Naive B cell (primary cell): ENCODE measurements around the gene CCDC177. TPM values are rescaled to one million over a fixed set of nuclear protein-coding genes. Genes with fewer than 3 reads are reported as not detected.

Experiments
- ATAC-seq, 2 donors: fragments of 150-1000 bp; cut with Tn5 transposase; 2 replicates each; pipeline ENCODE4 v1.10.0; 2021; ENCODE audit warnings: low read depth in 2 of 2, mild to moderate bottlenecking in 2 of 2, moderate library complexity in 2 of 2
- DNase-seq: peaks from one replicate; pipeline ENCODE4 v3.0.0; 2022
- H3K27ac Mint-ChIP-seq, 6 donors: one replicate each; pipeline ENCODE4 v1.8.0; 2020 to 2022; ENCODE audit warnings: mild to moderate bottlenecking in 6 of 6, mixed read lengths in 6 of 6, moderate library complexity in 5 of 6, inconsistent platforms in 2 of 6
- H3K27me3 Mint-ChIP-seq, 3 donors: one replicate each; pipeline ENCODE4 v1.8.0; 2021 to 2022; ENCODE audit warnings: mixed read lengths in 3 of 3, mild to moderate bottlenecking in 1 of 3
- H3K36me3 Mint-ChIP-seq, 2 donors: one replicate each; pipeline ENCODE4 v1.8.0; 2020 to 2022; ENCODE audit warnings: mixed read lengths in 2 of 2, inconsistent platforms in 1 of 2, mild to moderate bottlenecking in 1 of 2
- H3K4me1 Mint-ChIP-seq, 3 donors: one replicate each; pipeline ENCODE4 v1.8.0; 2020 to 2022; ENCODE audit warnings: mixed read lengths in 3 of 3, inconsistent platforms in 1 of 3, mild to moderate bottlenecking in 1 of 3, moderate library complexity in 1 of 3
- H3K4me3 Mint-ChIP-seq, 8 donors: one replicate each; pipeline ENCODE4 v1.8.0; 2020 to 2022; ENCODE audit warnings: mild to moderate bottlenecking in 8 of 8, mixed read lengths in 8 of 8, moderate library complexity in 8 of 8, inconsistent platforms in 2 of 8
- H3K9me3 Mint-ChIP-seq, 7 donors: one replicate each; pipeline ENCODE4 v1.8.0; 2020 to 2022; ENCODE audit warnings: mixed read lengths in 7 of 7, mild to moderate bottlenecking in 5 of 7, inconsistent platforms in 2 of 7, moderate library complexity in 1 of 7
- polyA plus RNA-seq, 6 donors: library from polyadenylated mRNA; unstranded; fragments of 300-500 nt; fragmentation: Illumina TruSeq; gene quantifications; one replicate each; pipeline ENCODE4 v1.2.3, GENCODE V29; 2021; ENCODE audit warnings: low read depth in 6 of 6

CCDC177 gene
- polyA plus RNA-seq, 6 donors from 2014 or later: not detected

DNA sequence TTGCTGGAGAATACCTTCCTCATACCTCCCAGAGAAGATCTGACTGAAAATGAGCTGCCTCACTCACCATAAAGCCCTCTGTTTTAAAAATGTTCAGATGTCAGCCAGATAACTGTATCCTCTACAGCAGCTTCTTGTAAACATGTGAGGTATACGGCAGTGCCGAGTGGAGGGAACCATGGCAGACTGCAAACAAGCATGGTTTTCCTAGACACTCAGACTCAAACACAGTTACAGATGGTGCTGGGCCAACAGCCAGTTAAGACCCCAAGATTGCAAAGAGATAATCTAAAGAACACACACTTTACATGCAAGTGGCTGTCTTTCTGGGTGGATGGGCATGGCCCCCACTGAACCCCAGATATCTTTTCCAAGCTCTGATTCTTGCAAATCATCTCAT lies 16.6 kb upstream of the CCDC177 start:
- no peaks in the 10 kb centered on the region for H3K36me3 Mint-ChIP-seq
- H3K4me1 Mint-ChIP-seq: peaks cover 0 to 7% (median 0%) of the 10 kb centered on the region in 3 donors
- H3K4me3 Mint-ChIP-seq: peak overlapping the region in 1 of 8 donors; percentile 2
- H3K27me3 Mint-ChIP-seq: peaks cover 4 to 12% (median 8%) of the 10 kb centered on the region in 3 donors
- ATAC-seq: no peak
- DNase-seq: no peak
- H3K9me3 Mint-ChIP-seq: no peaks in the 10 kb centered on the region
- peak overlapping the region in 1 of 6 donors; percentile 50 for H3K27ac Mint-ChIP-seq

GRCh38 chr14:69587389-69587788 lies 12.7 kb upstream of the CCDC177 start:
- Mint-ChIP-seq H3K27ac (peak overlapping the region in 2 of 6 donors; percentile 20 to 62), H3K36me3 (no peaks in the 10 kb centered on the region), H3K9me3 (no peaks in the 10 kb centered on the region), H3K4me3 (no peak overlapping the region), H3K27me3 (peaks cover 8 to 12% (median 9%) of the 10 kb centered on the region in 3 donors), H3K4me1 (peaks cover 5 to 12% (median 8%) of the 10 kb centered on the region in 3 donors)
- DNase-seq (no peak), ATAC-seq (no peak)

GRCh38 chr14:69586404-69586803 lies 11.7 kb upstream of the CCDC177 start:
- Mint-ChIP-seq H3K4me3 (no peak overlapping the region), H3K27me3 (peaks cover 0 to 12% (median 9%) of the 10 kb centered on the region in 3 donors), H3K4me1 (peaks cover 8 to 12% (median 9%) of the 10 kb centered on the region in 3 donors), H3K27ac (no peak overlapping the region), H3K36me3 (no peaks in the 10 kb centered on the region), H3K9me3 (no peaks in the 10 kb centered on the region)
- DNase-seq: no peak
- ATAC-seq: no peak

DNA sequence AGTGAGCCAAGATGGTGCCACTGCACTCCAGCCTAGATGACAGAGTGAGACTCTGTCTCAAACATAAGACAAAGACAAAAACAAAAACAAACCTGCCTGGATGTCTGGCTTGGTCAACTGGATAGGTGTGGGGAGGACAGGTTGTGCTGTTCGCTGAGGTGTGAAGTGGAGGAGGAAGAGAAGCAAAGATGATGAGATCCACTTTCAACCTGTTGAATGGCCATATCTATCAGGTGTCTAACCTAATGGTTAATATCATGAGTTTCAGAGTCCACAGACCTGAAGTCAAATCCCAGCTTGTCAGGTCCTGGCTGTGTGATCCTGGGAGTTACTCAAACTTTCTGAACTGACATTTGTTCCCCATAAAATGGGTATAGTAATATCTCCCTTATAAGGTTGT lies 9.7 kb upstream of the CCDC177 start:
- no peak overlapping the region for H3K4me3 Mint-ChIP-seq
- DNase-seq (no peak), ATAC-seq (no peak)
- peaks cover 0 to 12% (median 9%) of the 10 kb centered on the region in 3 donors for H3K27me3 Mint-ChIP-seq
- no peak overlapping the region for H3K27ac Mint-ChIP-seq
- H3K4me1 Mint-ChIP-seq: peaks cover 15 to 21% (median 19%) of the 10 kb centered on the region in 3 donors
- H3K9me3 Mint-ChIP-seq: no peaks in the 10 kb centered on the region
- H3K36me3 Mint-ChIP-seq: no peaks in the 10 kb centered on the region

- Mint-ChIP-seq H3K4me1 (peaks cover 15 to 21% (median 19%) of the 10 kb centered on the region in 3 donors), H3K36me3 (no peaks in the 10 kb centered on the region), H3K9me3 (no peaks in the 10 kb centered on the region), H3K27ac (no peak overlapping the region), H3K4me3 (peak overlapping the region in 1 of 8 donors; percentile 52), H3K27me3 (peaks cover 0 to 12% (median 10%) of the 10 kb centered on the region in 3 donors)
- no peak for ATAC-seq
- no peak for DNase-seq
Observed at GRCh38 chr14:69582829-69583228, 8.2 kb upstream of the CCDC177 start.

DNA sequence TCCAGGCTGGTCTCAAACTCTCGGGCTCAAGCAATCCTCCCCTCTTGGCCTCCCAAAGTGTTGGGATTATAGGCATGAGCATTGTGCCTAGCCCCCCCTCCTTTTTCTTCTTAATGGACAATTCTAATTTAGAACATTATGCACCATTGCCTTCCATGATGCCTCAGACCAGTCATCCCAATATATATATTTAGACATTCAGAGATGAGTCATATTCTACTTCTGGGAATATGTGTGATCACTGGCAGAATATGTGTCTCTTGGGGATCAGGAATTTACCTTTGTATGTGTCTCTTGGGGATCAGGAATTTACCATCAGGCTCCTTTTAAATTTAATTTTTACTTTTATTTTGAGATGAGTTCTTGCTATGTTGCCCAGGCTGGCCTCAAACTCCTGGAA lies 7.5 kb upstream of the CCDC177 start:
- peaks cover 15 to 21% (median 19%) of the 10 kb centered on the region in 3 donors for H3K4me1 Mint-ChIP-seq
- DNase-seq: no peak

GRCh38 chr14:69581316-69581935 lies 6.8 kb upstream of the CCDC177 start:
- no peak for ATAC-seq
- H3K36me3 Mint-ChIP-seq: no peaks in the 10 kb centered on the region
- peaks cover 5 to 14% (median 10%) of the 10 kb centered on the region in 3 donors for H3K27me3 Mint-ChIP-seq
- no peak overlapping the region for H3K4me3 Mint-ChIP-seq
- H3K27ac Mint-ChIP-seq: peak overlapping the region in 2 of 6 donors; percentile 34 to 79
- peaks cover 15 to 21% (median 19%) of the 10 kb centered on the region in 3 donors for H3K4me1 Mint-ChIP-seq
- DNase-seq: no peak
- no peaks in the 10 kb centered on the region for H3K9me3 Mint-ChIP-seq

More for the DNA sequence above, 7.5 kb upstream of the CCDC177 start:
- Mint-ChIP-seq H3K36me3 (no peaks in the 10 kb centered on the region), H3K27ac (peak overlapping the region in 1 of 6 donors; percentile 39), H3K9me3 (no peaks in the 10 kb centered on the region), H3K27me3 (peaks cover 0 to 10% (median 9%) of the 10 kb centered on the region in 3 donors), H3K4me3 (no peak overlapping the region)
- no peak for ATAC-seq

GRCh38 chr14:69580009-69580577 lies 5.4 kb upstream of the CCDC177 start:
- Mint-ChIP-seq H3K4me1 (peaks cover 15 to 19% (median 18%) of the 10 kb centered on the region in 3 donors), H3K36me3 (no peaks in the 10 kb centered on the region), H3K27ac (no peak overlapping the region), H3K9me3 (no peaks in the 10 kb centered on the region), H3K27me3 (peaks cover 18 to 22% (median 21%) of the 10 kb centered on the region in 3 donors), H3K4me3 (no peak overlapping the region)
- ATAC-seq: no peak
- no peak for DNase-seq

GRCh38 chr14:69579476-69579875 lies 4.8 kb upstream of the CCDC177 start:
- no peak for ATAC-seq
- H3K36me3 Mint-ChIP-seq: no peaks in the 10 kb centered on the region
- no peaks in the 10 kb centered on the region for H3K9me3 Mint-ChIP-seq
- no peak overlapping the region for H3K27ac Mint-ChIP-seq
- H3K27me3 Mint-ChIP-seq: peaks cover 21 to 27% (median 23%) of the 10 kb centered on the region in 3 donors
- no peak for DNase-seq
- peaks cover 16 to 19% (median 18%) of the 10 kb centered on the region in 3 donors for H3K4me1 Mint-ChIP-seq
- no peak overlapping the region for H3K4me3 Mint-ChIP-seq

GRCh38 chr14:69574954-69575295 lies 254 bp upstream of the CCDC177 start:
- DNase-seq: no peak
- Mint-ChIP-seq H3K9me3 (no peaks in the 10 kb centered on the region), H3K4me3 (peak overlapping the region; percentile 63 to 94 (median 90)), H3K27me3 (peaks cover 35 to 64% (median 45%) of the 10 kb centered on the region in 3 donors), H3K4me1 (peaks cover 9 to 15% (median 12%) of the 10 kb centered on the region in 3 donors), H3K36me3 (no peaks in the 10 kb centered on the region), H3K27ac (peak overlapping the region in 1 of 6 donors; percentile 91)
- ATAC-seq: peak in 1 of 2 donors; percentile 6

DNA sequence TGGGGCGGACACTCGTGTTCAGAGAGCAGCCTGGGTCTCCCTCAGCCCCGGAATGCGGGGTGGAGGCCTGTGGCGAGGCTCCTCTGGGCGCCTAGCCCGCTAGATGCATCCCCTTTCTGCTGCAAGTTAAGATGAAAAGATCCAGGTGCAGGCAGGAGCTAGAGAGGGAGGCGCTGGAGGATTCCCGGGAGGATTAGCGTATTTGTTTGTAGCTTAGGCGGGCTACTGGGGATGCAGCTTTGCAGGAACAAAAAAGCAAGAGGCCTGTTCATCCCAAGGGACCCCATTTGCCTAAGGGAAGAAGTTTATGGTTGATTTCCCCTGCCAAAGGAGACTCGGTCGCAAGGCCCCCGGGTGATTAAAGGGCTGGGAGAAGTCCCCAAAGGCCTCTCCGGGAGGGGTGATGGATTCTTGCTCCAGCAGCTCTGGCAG lies 824 bp downstream of the CCDC177 start:
- H3K27ac Mint-ChIP-seq: no peak overlapping the region
- H3K36me3 Mint-ChIP-seq: no peaks in the 10 kb centered on the region
- peaks cover 46 to 75% (median 56%) of the 10 kb centered on the region in 3 donors for H3K27me3 Mint-ChIP-seq
- peaks cover 9 to 15% (median 12%) of the 10 kb centered on the region in 3 donors for H3K4me1 Mint-ChIP-seq
- no peaks in the 10 kb centered on the region for H3K9me3 Mint-ChIP-seq
- peak overlapping the region; percentile 25 to 94 (median 88) for H3K4me3 Mint-ChIP-seq
- DNase-seq: no peak
- ATAC-seq: no peak

DNA sequence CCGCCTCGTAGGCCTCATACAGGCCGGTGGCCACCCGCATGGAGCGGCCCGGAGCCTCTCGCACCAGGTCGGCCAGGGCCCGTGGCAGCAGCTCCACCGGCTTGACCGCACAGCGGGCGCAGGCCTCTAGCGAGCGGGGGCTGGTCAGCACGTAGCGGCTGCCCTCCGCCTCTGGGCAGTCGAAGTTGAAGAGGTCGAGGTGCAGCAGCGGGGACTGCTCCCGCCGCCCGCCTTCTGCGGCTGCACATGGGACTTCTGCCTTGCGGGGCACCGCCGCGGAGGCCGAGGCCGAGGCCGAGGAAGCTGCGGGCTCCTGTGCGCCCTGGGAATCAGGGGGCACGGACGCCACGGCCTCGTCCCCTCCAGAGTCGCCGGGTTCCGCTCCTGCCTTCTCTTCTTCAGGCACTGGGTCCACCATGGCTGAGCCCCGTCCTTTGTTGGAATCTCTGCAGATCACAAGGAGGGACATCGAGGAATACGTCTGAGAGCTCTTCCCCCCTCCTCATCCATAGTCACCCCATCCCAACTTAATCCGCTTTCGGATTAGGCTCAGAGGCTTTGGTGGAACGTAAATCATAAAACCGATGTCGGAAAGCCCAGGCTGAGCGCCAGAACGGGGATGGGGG lies 1.4 kb downstream of the CCDC177 start:
- H3K4me3 Mint-ChIP-seq: peak overlapping the region; percentile 25 to 94 (median 86)
- peaks cover 47 to 80% (median 61%) of the 10 kb centered on the region in 3 donors for H3K27me3 Mint-ChIP-seq
- DNase-seq (no peak), ATAC-seq (no peak)
- H3K27ac Mint-ChIP-seq: no peak overlapping the region
- no peaks in the 10 kb centered on the region for H3K36me3 Mint-ChIP-seq
- peaks cover 9 to 15% (median 12%) of the 10 kb centered on the region in 3 donors for H3K4me1 Mint-ChIP-seq
- H3K9me3 Mint-ChIP-seq: no peaks in the 10 kb centered on the region

- Mint-ChIP-seq H3K4me3 (peak overlapping the region in 4 of 8 donors; percentile 32 to 79 (median 57)), H3K27me3 (peaks cover 50 to 85% (median 67%) of the 10 kb centered on the region in 3 donors), H3K27ac (no peak overlapping the region), H3K4me1 (peaks cover 9 to 15% (median 12%) of the 10 kb centered on the region in 3 donors), H3K9me3 (no peaks in the 10 kb centered on the region), H3K36me3 (no peaks in the 10 kb centered on the region)
- DNase-seq (no peak), ATAC-seq (no peak)
Observed at GRCh38 chr14:69572841-69573135, 1.9 kb downstream of the CCDC177 start.
